Measurements from ENCODE around the gene NTRK3.

Gene NTRK3

DNA sequence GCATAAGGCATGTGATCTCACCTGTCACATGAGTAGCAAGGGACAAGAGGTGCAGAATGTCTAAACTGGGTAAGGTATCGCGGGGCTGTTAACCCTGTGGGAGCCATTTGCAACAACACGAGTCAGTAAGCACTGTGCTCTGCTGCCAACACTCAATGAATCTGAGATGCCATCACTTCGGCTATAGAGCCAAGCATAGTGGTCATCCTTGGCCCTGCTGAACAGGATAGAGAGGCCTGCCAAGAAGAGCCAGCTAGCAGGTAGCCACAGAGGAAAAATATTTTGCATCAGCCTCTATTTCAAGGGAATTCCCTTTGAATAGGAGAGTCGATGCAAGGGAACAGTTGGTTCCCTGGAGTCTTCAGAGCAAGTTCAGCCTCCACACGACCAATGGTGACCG is 137.8 kb downstream of the NTRK3 start:
- H3K27ac Mint-ChIP-seq: no peak overlapping the region
- no peaks in the 10 kb centered on the region for H3K36me3 Mint-ChIP-seq (ENCODE audit: low read depth)
- no peaks in the 10 kb centered on the region for H3K4me1 Mint-ChIP-seq (ENCODE audit: low read depth)
- no peak overlapping the region for H3K4me3 Mint-ChIP-seq
- no peaks in the 10 kb centered on the region for H3K9me3 Mint-ChIP-seq
- H3K27me3 Mint-ChIP-seq (ENCODE audit: low read depth): no peaks in the 10 kb centered on the region

GRCh38 chr15:88118035-88118434 is 138.5 kb downstream of the NTRK3 start:
- Mint-ChIP-seq H3K4me1 (ENCODE audit: low read depth) (no peaks in the 10 kb centered on the region), H3K27ac (no peak overlapping the region), H3K36me3 (ENCODE audit: low read depth) (no peaks in the 10 kb centered on the region), H3K4me3 (no peak overlapping the region), H3K27me3 (ENCODE audit: low read depth) (no peaks in the 10 kb centered on the region), H3K9me3 (no peaks in the 10 kb centered on the region)

DNA sequence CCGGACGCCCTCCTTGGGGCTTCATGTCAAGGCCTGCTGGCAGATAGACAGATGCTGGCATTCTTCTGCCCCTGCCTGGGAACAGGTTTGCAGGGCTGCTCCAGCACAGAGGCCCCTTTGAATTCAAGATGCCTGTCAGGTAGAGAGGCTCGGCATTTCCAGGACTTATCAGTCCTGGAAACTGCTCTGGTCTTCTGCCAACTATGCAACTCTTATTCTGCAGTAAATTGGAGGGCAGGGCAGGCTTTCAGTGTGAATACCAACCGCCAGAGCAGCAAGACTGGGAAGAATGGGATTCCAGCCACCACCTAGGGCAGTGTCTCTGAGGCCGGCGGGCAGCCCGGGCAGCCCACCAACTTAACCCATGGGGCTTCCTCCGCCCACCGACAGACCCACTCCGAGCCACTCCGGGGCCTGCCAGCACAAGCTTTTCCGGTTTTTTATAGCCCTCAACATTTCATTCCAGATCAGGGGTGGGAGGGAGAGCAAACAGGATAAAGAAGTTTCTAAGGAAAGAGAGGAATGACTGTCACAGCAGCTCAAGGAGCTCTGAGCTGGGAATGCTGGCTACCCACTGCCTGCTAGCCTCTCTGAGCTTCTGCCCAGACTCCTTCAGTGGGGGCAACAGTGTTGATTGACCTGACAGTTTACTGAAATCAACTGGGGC is 140.9 kb downstream of the NTRK3 start:
- H3K4me1 Mint-ChIP-seq (ENCODE audit: low read depth): no peaks in the 10 kb centered on the region
- no peak overlapping the region for H3K4me3 Mint-ChIP-seq
- no peak overlapping the region for H3K27ac Mint-ChIP-seq
- no peaks in the 10 kb centered on the region for H3K36me3 Mint-ChIP-seq (ENCODE audit: low read depth)
- H3K9me3 Mint-ChIP-seq: no peaks in the 10 kb centered on the region
- no peaks in the 10 kb centered on the region for H3K27me3 Mint-ChIP-seq (ENCODE audit: low read depth)

DNA sequence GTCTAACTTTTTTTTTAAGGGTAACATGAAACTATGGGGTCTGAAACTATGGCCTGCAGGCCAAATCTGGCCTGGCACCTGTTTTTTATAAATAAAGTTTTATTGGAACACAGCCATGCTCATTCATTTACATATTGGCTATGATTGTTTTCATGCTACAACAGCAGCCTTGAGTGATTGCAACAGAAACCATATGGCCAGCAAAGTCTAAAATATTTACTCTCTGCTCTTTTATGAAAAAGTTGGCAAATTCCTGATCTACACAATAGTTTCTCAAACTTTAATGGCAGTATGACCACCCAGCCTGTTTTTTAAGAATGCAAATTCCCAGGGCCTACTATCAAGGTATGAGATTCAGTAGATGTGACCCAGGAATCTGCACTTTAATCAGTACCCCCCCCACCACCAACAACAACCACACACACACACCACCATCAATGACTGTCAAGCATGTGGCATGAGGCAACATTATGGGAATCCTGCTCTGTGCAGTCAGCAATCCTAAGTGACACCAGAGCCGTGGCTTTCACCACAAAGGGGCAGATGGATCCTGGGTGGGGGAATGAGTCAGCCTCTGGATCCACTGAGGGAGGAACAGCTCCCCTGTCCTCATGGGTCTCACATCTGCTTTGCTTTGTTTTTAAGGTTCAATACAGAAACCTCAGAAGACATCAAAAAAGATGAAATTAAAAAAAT is 142.8 kb downstream of the NTRK3 start:
- H3K4me1 Mint-ChIP-seq (ENCODE audit: low read depth): no peaks in the 10 kb centered on the region
- H3K27me3 Mint-ChIP-seq (ENCODE audit: low read depth): no peaks in the 10 kb centered on the region
- no peak overlapping the region for H3K4me3 Mint-ChIP-seq
- H3K9me3 Mint-ChIP-seq: no peaks in the 10 kb centered on the region
- no peak overlapping the region for H3K27ac Mint-ChIP-seq
- no peaks in the 10 kb centered on the region for H3K36me3 Mint-ChIP-seq (ENCODE audit: low read depth)

DNA sequence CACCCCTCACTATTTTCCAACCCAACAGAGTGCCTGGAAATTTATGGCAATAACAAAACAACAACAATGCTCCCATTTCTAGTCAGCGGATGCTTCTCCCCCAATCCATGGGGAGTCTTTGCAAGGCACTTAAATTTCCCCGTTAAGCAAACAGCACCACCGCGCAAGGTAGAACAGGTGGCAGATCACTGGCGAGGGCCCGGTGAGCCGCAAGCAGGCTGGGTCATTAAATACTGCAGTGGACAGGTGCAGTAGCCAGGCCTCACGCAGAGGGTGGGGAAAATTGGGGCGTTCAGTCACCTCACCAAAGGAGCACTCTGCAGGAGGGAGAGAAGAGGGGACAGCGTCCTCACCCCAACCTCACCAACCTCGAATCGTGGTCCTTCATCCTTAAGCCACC is 147.5 kb downstream of the NTRK3 start:
- H3K36me3 Mint-ChIP-seq (ENCODE audit: low read depth): no peaks in the 10 kb centered on the region
- no peaks in the 10 kb centered on the region for H3K27me3 Mint-ChIP-seq (ENCODE audit: low read depth)
- H3K4me3 Mint-ChIP-seq: no peak overlapping the region
- no peaks in the 10 kb centered on the region for H3K4me1 Mint-ChIP-seq (ENCODE audit: low read depth)
- H3K9me3 Mint-ChIP-seq: no peaks in the 10 kb centered on the region
- H3K27ac Mint-ChIP-seq: no peak overlapping the region

GRCh38 chr15:88108477-88108876 is 148.1 kb downstream of the NTRK3 start:
- Mint-ChIP-seq H3K9me3 (no peaks in the 10 kb centered on the region), H3K36me3 (ENCODE audit: low read depth) (no peaks in the 10 kb centered on the region), H3K4me3 (no peak overlapping the region), H3K27me3 (ENCODE audit: low read depth) (no peaks in the 10 kb centered on the region), H3K27ac (no peak overlapping the region), H3K4me1 (ENCODE audit: low read depth) (no peaks in the 10 kb centered on the region)

DNA sequence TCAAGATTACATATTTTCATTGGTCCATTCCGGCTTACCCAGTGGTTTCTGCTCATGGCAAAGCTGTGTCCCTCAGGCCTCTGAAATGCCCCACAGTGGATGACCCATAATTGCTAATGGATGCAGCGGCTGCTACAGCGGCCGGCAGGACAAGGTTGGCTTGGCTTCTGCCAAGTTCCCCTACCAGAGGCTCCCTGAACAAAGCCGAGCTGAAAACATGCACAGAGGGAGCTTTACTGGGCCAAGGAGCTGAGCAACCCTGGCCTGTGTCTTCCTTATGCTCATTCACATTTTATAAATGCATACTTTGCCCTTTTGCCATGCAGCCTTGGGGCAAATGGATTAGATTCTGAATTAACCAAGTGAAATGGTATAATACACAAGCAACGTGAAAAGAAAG is 150.5 kb downstream of the NTRK3 start:
- H3K4me3 Mint-ChIP-seq: no peak overlapping the region
- no peaks in the 10 kb centered on the region for H3K36me3 Mint-ChIP-seq (ENCODE audit: low read depth)
- no peaks in the 10 kb centered on the region for H3K9me3 Mint-ChIP-seq
- H3K4me1 Mint-ChIP-seq (ENCODE audit: low read depth): no peaks in the 10 kb centered on the region
- no peak overlapping the region for H3K27ac Mint-ChIP-seq
- no peaks in the 10 kb centered on the region for H3K27me3 Mint-ChIP-seq (ENCODE audit: low read depth)

DNA sequence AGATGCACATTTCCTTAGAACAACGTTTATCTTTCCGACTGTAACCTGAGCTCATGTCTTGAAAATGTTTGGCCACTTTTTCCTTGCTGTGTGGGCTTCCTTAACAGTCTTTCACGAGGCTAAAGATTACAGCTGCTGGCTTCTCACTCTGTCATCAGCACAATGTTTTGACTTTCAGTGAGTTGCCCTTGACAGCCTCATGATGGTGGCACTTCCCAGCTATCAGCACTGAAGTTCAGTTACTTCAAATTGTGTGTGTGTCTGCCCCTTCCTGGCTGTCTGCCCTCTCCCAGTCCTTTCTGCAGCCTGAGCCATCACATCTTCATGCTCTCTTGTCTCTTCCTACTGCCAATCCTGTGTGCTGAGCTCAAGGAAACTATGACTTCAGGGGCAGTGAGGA is 152.2 kb downstream of the NTRK3 start:
- Mint-ChIP-seq H3K27me3 (ENCODE audit: low read depth) (no peaks in the 10 kb centered on the region), H3K9me3 (no peaks in the 10 kb centered on the region), H3K4me3 (no peak overlapping the region), H3K4me1 (ENCODE audit: low read depth) (no peaks in the 10 kb centered on the region), H3K36me3 (ENCODE audit: low read depth) (no peaks in the 10 kb centered on the region), H3K27ac (no peak overlapping the region)

DNA sequence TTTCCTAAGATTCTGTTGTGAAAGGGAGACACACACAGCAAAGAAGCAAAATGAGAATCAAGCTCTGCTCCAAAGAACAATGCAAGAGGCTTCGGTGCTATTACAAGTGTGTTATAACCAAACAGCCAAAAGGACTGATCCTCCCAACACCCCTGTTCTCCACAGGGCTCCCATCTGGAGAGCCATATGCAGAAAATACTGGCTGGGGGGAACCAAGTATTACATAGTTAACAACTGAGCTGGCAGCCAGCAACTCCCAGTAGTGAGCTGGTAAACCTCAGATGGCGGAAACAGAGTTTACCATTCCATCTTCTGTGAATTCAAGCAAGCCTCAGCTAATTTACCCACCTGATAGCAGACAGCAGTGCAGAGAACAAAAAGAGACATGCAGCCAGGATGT is 156.4 kb downstream of the NTRK3 start:
- Mint-ChIP-seq H3K4me3 (no peak overlapping the region), H3K4me1 (ENCODE audit: low read depth) (no peaks in the 10 kb centered on the region), H3K36me3 (ENCODE audit: low read depth) (no peaks in the 10 kb centered on the region), H3K9me3 (no peaks in the 10 kb centered on the region), H3K27ac (no peak overlapping the region), H3K27me3 (ENCODE audit: low read depth) (no peaks in the 10 kb centered on the region)

- no peaks in the 10 kb centered on the region for H3K36me3 Mint-ChIP-seq (ENCODE audit: low read depth)
- no peaks in the 10 kb centered on the region for H3K4me1 Mint-ChIP-seq (ENCODE audit: low read depth)
- H3K9me3 Mint-ChIP-seq: no peaks in the 10 kb centered on the region
- H3K27ac Mint-ChIP-seq: no peak overlapping the region
- no peak overlapping the region for H3K4me3 Mint-ChIP-seq
- H3K27me3 Mint-ChIP-seq (ENCODE audit: low read depth): no peaks in the 10 kb centered on the region
Measured at GRCh38 chr15:88098361-88098760, 158.2 kb downstream of the NTRK3 start.

DNA sequence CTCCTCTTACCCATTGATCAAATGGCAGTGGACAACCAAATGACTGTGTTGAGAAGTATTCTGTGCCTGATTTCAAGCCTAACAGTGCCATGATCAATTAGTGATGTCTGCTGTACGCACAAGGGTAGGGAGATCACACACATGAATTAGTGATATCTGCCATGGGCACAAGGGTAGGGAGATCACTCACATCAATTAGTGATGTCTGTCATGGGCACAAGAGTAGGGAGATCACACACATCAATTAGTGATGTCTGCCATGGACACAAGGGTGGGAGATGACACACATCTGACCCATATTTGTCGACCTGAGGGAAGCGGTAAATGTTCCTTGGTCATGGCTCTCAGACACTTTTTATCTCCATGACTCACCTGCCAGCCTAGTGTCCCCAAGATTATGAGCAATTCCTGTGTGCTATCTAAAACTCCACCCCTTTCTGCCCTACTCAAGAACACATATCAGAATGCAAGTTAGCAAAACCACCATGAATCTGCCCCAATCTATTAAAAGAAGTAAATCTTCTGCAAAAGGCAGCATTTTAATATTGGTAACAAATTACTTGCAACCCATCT is 165.0 kb downstream of the NTRK3 start:
- no peaks in the 10 kb centered on the region for H3K4me1 Mint-ChIP-seq (ENCODE audit: low read depth)
- no peaks in the 10 kb centered on the region for H3K36me3 Mint-ChIP-seq (ENCODE audit: low read depth)
- no peak overlapping the region for H3K4me3 Mint-ChIP-seq

GRCh38 chr15:88090481-88091011 is 166.0 kb downstream of the NTRK3 start:
- H3K36me3 Mint-ChIP-seq (ENCODE audit: low read depth): no peaks in the 10 kb centered on the region
- H3K4me1 Mint-ChIP-seq (ENCODE audit: low read depth): no peaks in the 10 kb centered on the region
- H3K9me3 Mint-ChIP-seq: no peaks in the 10 kb centered on the region
- H3K4me3 Mint-ChIP-seq: no peak overlapping the region
- H3K27me3 Mint-ChIP-seq (ENCODE audit: low read depth): no peaks in the 10 kb centered on the region
- no peak overlapping the region for H3K27ac Mint-ChIP-seq

More for the DNA sequence above, 165.0 kb downstream of the NTRK3 start:
- no peaks in the 10 kb centered on the region for H3K9me3 Mint-ChIP-seq
- no peaks in the 10 kb centered on the region for H3K27me3 Mint-ChIP-seq (ENCODE audit: low read depth)
- H3K27ac Mint-ChIP-seq: no peak overlapping the region

DNA sequence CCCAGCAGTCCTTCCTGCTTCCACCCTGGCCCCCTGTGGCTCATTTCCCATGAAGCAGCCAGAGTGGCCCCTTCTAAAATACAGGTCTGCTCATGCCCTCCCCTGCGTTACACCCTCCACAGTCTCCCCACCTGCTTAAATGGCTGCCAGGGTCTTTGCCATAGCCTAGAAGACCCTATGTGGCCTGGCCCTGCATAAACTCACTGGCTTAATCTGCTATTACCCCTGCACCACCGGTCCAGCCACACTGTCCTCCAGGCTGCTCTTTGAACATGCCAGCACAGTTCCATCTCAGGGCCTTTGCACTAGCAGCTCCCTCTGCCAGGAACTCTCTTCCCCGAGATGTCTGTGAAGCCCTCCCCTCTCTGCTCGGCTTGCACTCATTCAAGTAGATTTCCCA is 166.8 kb downstream of the NTRK3 start:
- Mint-ChIP-seq H3K36me3 (ENCODE audit: low read depth) (no peaks in the 10 kb centered on the region), H3K4me3 (no peak overlapping the region), H3K4me1 (ENCODE audit: low read depth) (no peaks in the 10 kb centered on the region), H3K27me3 (ENCODE audit: low read depth) (no peaks in the 10 kb centered on the region), H3K9me3 (no peaks in the 10 kb centered on the region), H3K27ac (no peak overlapping the region)

- Mint-ChIP-seq H3K27me3 (ENCODE audit: low read depth) (no peaks in the 10 kb centered on the region), H3K36me3 (ENCODE audit: low read depth) (no peaks in the 10 kb centered on the region), H3K4me1 (ENCODE audit: low read depth) (no peaks in the 10 kb centered on the region), H3K4me3 (no peak overlapping the region), H3K27ac (no peak overlapping the region), H3K9me3 (no peaks in the 10 kb centered on the region)
Measured at GRCh38 chr15:88089024-88089620, 167.4 kb downstream of the NTRK3 start.

All from T-helper 1 cell treated with Interleukin-12 subunit alpha and Interleukin-12 subunit beta and Interleukin-4 antibody, amounts not matched to agents 30 μg/mL and 1 μg/mL, for 36 hours (primary cell).